Activated T-helper 1 cell treated with anti-CD3 and anti-CD28 coated beads, Interleukin-2, amount 50 U/mL, for 16 hours (primary cell): ENCODE measurements around the gene NUMB.

Source experiments
- DNase-seq, 2 donors: peaks; one replicate each; pipeline ENCODE4 v3.0.0-alpha.2; 2020; ENCODE audit warnings: low read depth in 1 of 2, low spot score in 1 of 2

NUMB gene

GRCh38 chr14:73293782-73294781 is 164.3 kb downstream of the NUMB start:
- DNase-seq, result no peak

GRCh38 chr14:73290279-73290678 is 168.1 kb downstream of the NUMB start:
- DNase-seq, result no peak

- no peak for DNase-seq
Measured at GRCh38 chr14:73289729-73290128, 168.6 kb downstream of the NUMB start.

- no peak for DNase-seq
Measured at GRCh38 chr14:73289308-73289707, 169.0 kb downstream of the NUMB start.

GRCh38 chr14:73287071-73287470 is 171.3 kb downstream of the NUMB start:
- no peak for DNase-seq

GRCh38 chr14:73286598-73286997 is 171.7 kb downstream of the NUMB start:
- DNase-seq, result no peak

GRCh38 chr14:73285979-73286378 is 172.4 kb downstream of the NUMB start:
- no peak for DNase-seq

GRCh38 chr14:73283608-73284379 is 174.6 kb downstream of the NUMB start:
- DNase-seq, result no peak

GRCh38 chr14:73280903-73281302 is 177.4 kb downstream of the NUMB start:
- no peak for DNase-seq

GRCh38 chr14:73277376-73277775 is 181.0 kb downstream of the NUMB start:
- no peak for DNase-seq

GRCh38 chr14:73276836-73277235 is 181.5 kb downstream of the NUMB start:
- no peak for DNase-seq

- no peak for DNase-seq
Measured at GRCh38 chr14:73273799-73274198, 184.5 kb downstream of the NUMB start.

- DNase-seq, result no peak
Measured at GRCh38 chr14:73272393-73272792, 186.0 kb downstream of the NUMB start.

GRCh38 chr14:73269729-73270531 is 188.4 kb downstream of the NUMB start:
- DNase-seq, result no peak

- DNase-seq, result no peak
Measured at GRCh38 chr14:73267474-73267873, 190.9 kb downstream of the NUMB start.

GRCh38 chr14:73266317-73266716 is 192.0 kb downstream of the NUMB start:
- DNase-seq, result no peak

GRCh38 chr14:73265721-73266046 is 192.7 kb downstream of the NUMB start:
- no peak for DNase-seq

GRCh38 chr14:73264885-73265720 is 193.2 kb downstream of the NUMB start:
- DNase-seq, result no peak

GRCh38 chr14:73264080-73264884 is 194.1 kb downstream of the NUMB start:
- DNase-seq, result no peak

- no peak for DNase-seq
Measured at GRCh38 chr14:73263606-73264005, 194.7 kb downstream of the NUMB start.
